Activated B cell treated with CpG ODN at 0.5 μM for 24 hours (primary cell): ENCODE data around the gene DOK7. TPM values are rescaled to one million over a fixed set of nuclear protein-coding genes. Genes with fewer than 3 reads are reported as not detected.
"Not testable (repeated sequence)": the region's sequence is repeated elsewhere in the genome, so short reads cannot be mapped to it uniquely, and the experiment has no call there.

ENCODE experiments used
- ATAC-seq: fragments of 200-7000 bp; cut with Tn5 transposase; one replicate; pipeline ENCODE4 v1.10.0; 2021; ENCODE audit warnings: low read depth, mild to moderate bottlenecking, moderate library complexity
- CTCF ChIA-PET: fragments of 350-600 bp; sonication (Branson Sonifier 250); formaldehyde crosslinking; loops from one replicate; lab custom pipeline; 2021; ENCODE audit warnings: antibody characterized with exemption; lab: Charles Lee
- POLR2A ChIA-PET: fragments of 350-600 bp; sonication (Branson Sonifier 250); formaldehyde crosslinking; loops from one replicate; lab custom pipeline; 2021; ENCODE audit warnings: antibody characterized with exemption; lab: Charles Lee
- DNase-seq: peaks from one replicate; pipeline ENCODE4 v3.0.0; 2022
- H3K27ac Mint-ChIP-seq: one replicate; pipeline ENCODE4 v1.8.0; 2020; ENCODE audit warnings: mixed read lengths
- H3K27me3 Mint-ChIP-seq: one replicate; pipeline ENCODE4 v1.8.0; 2021; ENCODE audit warnings: mixed read lengths
- H3K36me3 Mint-ChIP-seq: one replicate; pipeline ENCODE4 v1.8.0; 2021; ENCODE audit warnings: low read depth, mixed read lengths
- H3K4me1 Mint-ChIP-seq: one replicate; pipeline ENCODE4 v1.8.0; 2021; ENCODE audit warnings: mixed read lengths
- H3K4me3 Mint-ChIP-seq: one replicate; pipeline ENCODE4 v1.8.0; 2020; ENCODE audit warnings: mild to moderate bottlenecking, mixed read lengths
- H3K9me3 Mint-ChIP-seq: one replicate; pipeline ENCODE4 v1.8.0; 2020; ENCODE audit warnings: mixed read lengths
- intact Hi-C: fragments of 100-400 bp; cut with micrococcal nuclease; formaldehyde crosslinking; loops from one replicate; pipeline ENCODE4 v1.15.1; 2024
- total RNA-seq: library from RNA; stranded (reverse); gene quantifications from 2 replicates; pipeline ENCODE4 v1.2.3, GENCODE V29; 2022
- TF ChIP-seq, protein P1 (sequence below): fragments of 200-600 bp; IDR thresholded peaks from one replicate; pipeline ENCODE4 v1.8.0; 2022; ENCODE audit warnings: antibody characterized with exemption, mild to moderate bottlenecking

DOK7 gene
- total RNA-seq, 1 donor from 2014 or later: 2.7 TPM

DNA sequence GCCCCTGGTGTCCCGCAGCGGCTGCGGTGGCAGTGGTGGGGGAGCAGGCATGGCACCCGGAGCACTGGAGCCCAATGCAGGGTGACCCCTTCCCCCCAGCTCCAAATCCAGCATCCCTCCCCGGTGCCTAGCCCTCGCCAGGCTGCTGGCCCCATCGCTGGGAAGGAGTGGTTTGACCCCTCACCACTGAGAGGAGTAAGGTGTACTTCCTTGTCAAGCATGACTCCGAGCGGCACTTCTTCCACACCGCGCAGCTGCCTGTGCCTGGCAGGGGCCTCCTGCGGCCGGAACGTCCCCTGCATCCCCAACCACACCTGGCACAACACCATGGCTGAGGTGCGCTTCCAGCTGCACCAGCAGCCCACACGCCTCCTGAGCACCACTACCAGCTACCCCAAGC, 42.1 kb downstream of the DOK7 start:
- Mint-ChIP-seq H3K27ac (no peak overlapping the region), H3K9me3 (no peaks in the 10 kb centered on the region), H3K4me1 (no peaks in the 10 kb centered on the region), H3K27me3 (no peaks in the 10 kb centered on the region), H3K4me3 (no peak overlapping the region), H3K36me3 (peaks cover 64% of the 10 kb centered on the region)
- ChIA-PET POLR2A (no interaction called here), CTCF (no interaction called here)
- DNase-seq (no peak), ATAC-seq (no peak)
- TF ChIP-seq, protein P1, sequence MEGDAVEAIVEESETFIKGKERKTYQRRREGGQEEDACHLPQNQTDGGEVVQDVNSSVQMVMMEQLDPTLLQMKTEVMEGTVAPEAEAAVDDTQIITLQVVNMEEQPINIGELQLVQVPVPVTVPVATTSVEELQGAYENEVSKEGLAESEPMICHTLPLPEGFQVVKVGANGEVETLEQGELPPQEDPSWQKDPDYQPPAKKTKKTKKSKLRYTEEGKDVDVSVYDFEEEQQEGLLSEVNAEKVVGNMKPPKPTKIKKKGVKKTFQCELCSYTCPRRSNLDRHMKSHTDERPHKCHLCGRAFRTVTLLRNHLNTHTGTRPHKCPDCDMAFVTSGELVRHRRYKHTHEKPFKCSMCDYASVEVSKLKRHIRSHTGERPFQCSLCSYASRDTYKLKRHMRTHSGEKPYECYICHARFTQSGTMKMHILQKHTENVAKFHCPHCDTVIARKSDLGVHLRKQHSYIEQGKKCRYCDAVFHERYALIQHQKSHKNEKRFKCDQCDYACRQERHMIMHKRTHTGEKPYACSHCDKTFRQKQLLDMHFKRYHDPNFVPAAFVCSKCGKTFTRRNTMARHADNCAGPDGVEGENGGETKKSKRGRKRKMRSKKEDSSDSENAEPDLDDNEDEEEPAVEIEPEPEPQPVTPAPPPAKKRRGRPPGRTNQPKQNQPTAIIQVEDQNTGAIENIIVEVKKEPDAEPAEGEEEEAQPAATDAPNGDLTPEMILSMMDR: no peak
- intact Hi-C loops: no loop called here

DNA sequence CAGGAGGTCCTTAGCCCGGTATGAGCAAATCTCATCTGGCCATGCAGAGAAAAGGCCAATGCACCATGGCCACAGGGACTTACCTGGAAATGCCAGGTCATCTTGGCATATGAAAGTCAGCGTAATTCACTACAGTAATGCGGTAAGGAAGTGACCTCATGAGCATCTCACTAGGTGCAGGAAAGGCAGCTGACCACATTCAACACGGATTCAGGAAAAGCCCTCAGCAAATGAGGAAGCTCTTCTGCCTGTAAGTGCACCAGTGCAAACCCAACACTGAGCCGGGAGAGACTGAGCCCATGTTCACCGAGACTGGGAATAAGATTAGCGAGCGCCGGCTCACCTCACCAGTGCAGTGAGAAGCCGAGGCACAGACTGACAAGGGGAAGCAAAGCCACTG, 45.4 kb downstream of the DOK7 start:
- peaks cover 77% of the 10 kb centered on the region for H3K36me3 Mint-ChIP-seq
- ATAC-seq (no peak), DNase-seq (no peak)
- intact Hi-C loops: no loop called here
- H3K27ac Mint-ChIP-seq: no peak overlapping the region
- CTCF ChIA-PET: no interaction called here
- POLR2A ChIA-PET: no interaction called here
- no peaks in the 10 kb centered on the region for H3K9me3 Mint-ChIP-seq
- H3K4me3 Mint-ChIP-seq: no peak overlapping the region
- H3K4me1 Mint-ChIP-seq: no peaks in the 10 kb centered on the region
- no peaks in the 10 kb centered on the region for H3K27me3 Mint-ChIP-seq
- TF ChIP-seq, protein P1: no peak

DNA sequence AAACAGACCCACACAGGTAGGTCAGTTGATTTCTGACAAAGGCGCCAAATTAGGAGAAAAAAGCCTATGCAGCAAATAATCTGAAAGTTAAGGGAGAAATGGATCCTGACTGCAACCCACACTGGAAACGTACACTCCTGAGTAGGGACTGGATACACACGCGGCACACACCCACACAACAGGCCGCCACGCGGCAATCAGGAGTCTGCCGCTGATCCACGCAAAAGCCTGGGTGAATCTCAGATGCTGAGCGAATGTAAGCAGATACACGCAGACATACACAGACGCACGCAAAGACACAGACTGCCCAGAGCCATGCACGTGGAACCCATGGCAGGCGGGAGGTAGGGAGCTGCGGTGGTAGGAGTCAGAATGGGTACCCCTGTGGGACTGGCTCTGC, 47.4 kb downstream of the DOK7 start:
- CTCF ChIA-PET: no interaction called here
- POLR2A ChIA-PET: no interaction called here
- Mint-ChIP-seq H3K27me3 (no peaks in the 10 kb centered on the region), H3K4me3 (no peak overlapping the region), H3K4me1 (no peaks in the 10 kb centered on the region), H3K9me3 (no peaks in the 10 kb centered on the region), H3K27ac (no peak overlapping the region), H3K36me3 (peaks cover 85% of the 10 kb centered on the region)
- no peak for DNase-seq
- intact Hi-C loops: no loop called here
- no peak for ATAC-seq
- TF ChIP-seq, protein P1: no peak

GRCh38 chr4:3511187-3511586, 48.1 kb downstream of the DOK7 start:
- H3K9me3 Mint-ChIP-seq: no peaks in the 10 kb centered on the region
- DNase-seq: no peak
- H3K4me3 Mint-ChIP-seq: no peak overlapping the region
- intact Hi-C loops: no loop called here
- no peak overlapping the region for H3K27ac Mint-ChIP-seq
- H3K27me3 Mint-ChIP-seq: no peaks in the 10 kb centered on the region
- no peaks in the 10 kb centered on the region for H3K4me1 Mint-ChIP-seq
- ChIA-PET CTCF (no interaction called here), POLR2A (no interaction called here)
- TF ChIP-seq, protein P1: no peak
- peaks cover 86% of the 10 kb centered on the region for H3K36me3 Mint-ChIP-seq
- no peak for ATAC-seq

DNA sequence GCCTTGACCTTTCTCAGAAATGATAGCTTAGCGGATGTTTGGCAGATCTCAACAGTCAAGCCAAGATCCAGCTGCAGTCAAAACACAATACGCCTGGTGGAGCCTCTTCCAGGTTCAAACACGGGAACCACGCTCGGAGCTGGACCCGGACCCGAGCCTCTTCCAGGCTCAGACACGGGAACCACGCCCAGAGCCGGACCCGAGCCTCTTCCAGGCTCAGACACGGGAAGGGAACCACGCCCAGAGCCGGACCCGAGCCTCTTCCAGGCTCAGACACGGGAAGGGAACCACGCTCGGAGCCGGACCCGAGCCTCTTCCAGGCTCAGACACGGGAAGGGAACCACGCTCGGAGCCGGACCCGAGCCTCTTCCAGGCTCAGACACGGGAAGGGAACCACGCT, 48.5 kb downstream of the DOK7 start:
- peaks cover 88% of the 10 kb centered on the region for H3K36me3 Mint-ChIP-seq
- CTCF ChIA-PET, H3K4me3 Mint-ChIP-seq, DNase-seq, H3K9me3 Mint-ChIP-seq, H3K4me1 Mint-ChIP-seq, H3K27me3 Mint-ChIP-seq, H3K27ac Mint-ChIP-seq, intact Hi-C loops, ATAC-seq, POLR2A ChIA-PET: not testable (repeated sequence)

- no peak overlapping the region for H3K27ac Mint-ChIP-seq
- H3K27me3 Mint-ChIP-seq: no peaks in the 10 kb centered on the region
- ChIA-PET POLR2A (no interaction called here), CTCF (interaction anchor here (1.9 kb wide), 1 partner anchor 32 kb away, joined by 7 read pairs; no protein-coding TSS in a partner anchor)
- intact Hi-C loops: no loop called here
- no peak for DNase-seq
- no peak for ATAC-seq
- H3K9me3 Mint-ChIP-seq: no peaks in the 10 kb centered on the region
- H3K36me3 Mint-ChIP-seq: peaks cover 87% of the 10 kb centered on the region
- H3K4me3 Mint-ChIP-seq: no peak overlapping the region
- TF ChIP-seq, protein P1: no peak
- H3K4me1 Mint-ChIP-seq: no peaks in the 10 kb centered on the region
Observed at GRCh38 chr4:3512279-3512678, 49.2 kb downstream of the DOK7 start.
